Astrocyte (in vitro differentiated cells and primary cell): ENCODE data around the gene ZNRF1. TPM values are rescaled to one million over a fixed set of nuclear protein-coding genes. Genes with fewer than 3 reads are reported as not detected.
A peak's percentile ranks its signal among the peaks of the same experiment; 100 is the strongest.

Source experiments
- DNase-seq: peaks from one replicate; pipeline ENCODE4 v3.0.0-alpha.2; 2010; ENCODE audit warnings: low read depth
- FAIRE-seq: peaks from 2 replicates; lab custom pipeline; 2011; peaks lifted over from hg19 to GRCh38; lab: Jason Lieb, UNC
- H2AFZ ChIP-seq: 2 replicates; pipeline ENCODE4 v1.6.0; 2012; ENCODE audit warnings: low read depth, low read length, inconsistent platforms
- H3K27ac ChIP-seq: 2 replicates; pipeline ENCODE4 v1.5.1; 2011; ENCODE audit warnings: low read depth, low read length, inconsistent platforms
- H3K27me3 ChIP-seq: 2 replicates; pipeline ENCODE4 v1.6.0; 2011; ENCODE audit warnings: low read length, inconsistent platforms; ENCODE audit not compliant: insufficient read depth
- H3K36me3 ChIP-seq: 2 replicates; pipeline ENCODE4 v1.5.1; 2011; ENCODE audit warnings: low read length, inconsistent platforms; ENCODE audit not compliant: insufficient read depth
- H3K4me1 ChIP-seq: 2 replicates; pipeline ENCODE4 v1.5.1; 2011; ENCODE audit warnings: low read length, inconsistent platforms; ENCODE audit not compliant: insufficient read depth
- H3K4me2 ChIP-seq: 2 replicates; pipeline ENCODE4 v1.6.0; 2012; ENCODE audit warnings: low read length, inconsistent platforms
- H3K4me3 ChIP-seq: 2 replicates; pipeline ENCODE4 v1.5.1; 2011; ENCODE audit warnings: low read depth, mild to moderate bottlenecking, low read length, inconsistent platforms; ENCODE audit not compliant: insufficient read depth
- H3K79me2 ChIP-seq: 2 replicates; pipeline ENCODE4 v1.6.0; 2012; ENCODE audit warnings: mild to moderate bottlenecking, low read length, inconsistent platforms; ENCODE audit not compliant: insufficient read depth
- H3K9ac ChIP-seq: 2 replicates; pipeline ENCODE4 v1.6.0; 2012; ENCODE audit warnings: mild to moderate bottlenecking, low read length, inconsistent platforms
- H3K9me3 ChIP-seq: 2 replicates; pipeline ENCODE4 v1.5.1; 2012; ENCODE audit warnings: low read depth, mild to moderate bottlenecking, low read length, inconsistent platforms; ENCODE audit not compliant: insufficient read depth
- H4K20me1 ChIP-seq: 2 replicates; pipeline ENCODE4 v1.6.0; 2012; ENCODE audit warnings: low read length, inconsistent platforms; ENCODE audit not compliant: insufficient read depth
- H3K27ac Mint-ChIP-seq: one replicate; pipeline ENCODE4 v1.8.0; 2021; ENCODE audit warnings: mild to moderate bottlenecking, mixed read lengths; ENCODE audit not compliant: unreplicated experiment
- H3K27me3 Mint-ChIP-seq: one replicate; pipeline ENCODE4 v1.8.0; 2021; ENCODE audit warnings: low read depth, mixed read lengths; ENCODE audit not compliant: unreplicated experiment
- H3K36me3 Mint-ChIP-seq: one replicate; pipeline ENCODE4 v1.8.0; 2021; ENCODE audit warnings: low read depth, mixed read lengths; ENCODE audit not compliant: unreplicated experiment
- H3K4me1 Mint-ChIP-seq: one replicate; pipeline ENCODE4 v1.8.0; 2021; ENCODE audit warnings: low read depth, mixed read lengths; ENCODE audit not compliant: unreplicated experiment
- H3K4me3 Mint-ChIP-seq: one replicate; pipeline ENCODE4 v1.8.0; 2021; ENCODE audit warnings: mild to moderate bottlenecking, moderate library complexity, mixed read lengths; ENCODE audit not compliant: unreplicated experiment
- H3K9me3 Mint-ChIP-seq: one replicate; pipeline ENCODE4 v1.8.0; 2021; ENCODE audit warnings: mild to moderate bottlenecking, mixed read lengths; ENCODE audit not compliant: unreplicated experiment
- EZH2 ChIP-seq: IDR thresholded peaks from 2 replicates; pipeline ENCODE4 v1.6.1; 2012; ENCODE audit warnings: mild to moderate bottlenecking, low read length, inconsistent platforms; ENCODE audit not compliant: insufficient read depth
- total RNA-seq: library from RNA; stranded (reverse); gene quantifications from 2 replicates; pipeline ENCODE4 v1.2.1, GENCODE V29; 2021
- TF ChIP-seq, protein P1 (sequence below): IDR thresholded peaks from 2 replicates; pipeline ENCODE4 v1.5.1; 2011; ENCODE audit warnings: low read depth, mild to moderate bottlenecking, inconsistent platforms, low read length, moderate library complexity; ENCODE audit not compliant: insufficient read depth

The ZNRF1 gene
- total RNA-seq, 1 donor from 2014 or later = 21.9 TPM

DNA sequence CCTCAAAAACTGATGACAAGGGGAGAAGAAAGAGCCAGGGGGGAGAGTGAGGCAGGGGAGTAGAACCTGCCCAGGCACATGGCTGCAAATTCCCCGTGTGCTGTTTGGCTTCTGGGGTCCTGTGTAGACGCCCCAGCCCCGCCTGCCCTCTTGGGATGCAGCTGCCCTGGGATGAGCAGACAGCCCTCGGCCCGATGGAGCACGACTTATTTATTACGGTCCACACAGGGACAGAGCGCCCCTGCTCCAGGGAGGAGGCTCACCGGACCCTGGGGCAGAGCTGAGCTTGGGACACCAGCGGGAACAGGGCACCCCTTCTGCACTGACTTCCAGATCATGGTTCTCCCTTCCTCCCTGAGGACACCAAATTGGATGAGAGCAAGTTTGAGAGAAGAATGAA lies 108.7 kb downstream of the ZNRF1 start:
- TF ChIP-seq EZH2 = no peak
- TF ChIP-seq, protein P1, sequence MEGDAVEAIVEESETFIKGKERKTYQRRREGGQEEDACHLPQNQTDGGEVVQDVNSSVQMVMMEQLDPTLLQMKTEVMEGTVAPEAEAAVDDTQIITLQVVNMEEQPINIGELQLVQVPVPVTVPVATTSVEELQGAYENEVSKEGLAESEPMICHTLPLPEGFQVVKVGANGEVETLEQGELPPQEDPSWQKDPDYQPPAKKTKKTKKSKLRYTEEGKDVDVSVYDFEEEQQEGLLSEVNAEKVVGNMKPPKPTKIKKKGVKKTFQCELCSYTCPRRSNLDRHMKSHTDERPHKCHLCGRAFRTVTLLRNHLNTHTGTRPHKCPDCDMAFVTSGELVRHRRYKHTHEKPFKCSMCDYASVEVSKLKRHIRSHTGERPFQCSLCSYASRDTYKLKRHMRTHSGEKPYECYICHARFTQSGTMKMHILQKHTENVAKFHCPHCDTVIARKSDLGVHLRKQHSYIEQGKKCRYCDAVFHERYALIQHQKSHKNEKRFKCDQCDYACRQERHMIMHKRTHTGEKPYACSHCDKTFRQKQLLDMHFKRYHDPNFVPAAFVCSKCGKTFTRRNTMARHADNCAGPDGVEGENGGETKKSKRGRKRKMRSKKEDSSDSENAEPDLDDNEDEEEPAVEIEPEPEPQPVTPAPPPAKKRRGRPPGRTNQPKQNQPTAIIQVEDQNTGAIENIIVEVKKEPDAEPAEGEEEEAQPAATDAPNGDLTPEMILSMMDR = no peak
- Mint-ChIP-seq H3K4me1 (peaks cover 21% of the 10 kb centered on the region), H3K27me3 (peaks cover 6% of the 10 kb centered on the region), H3K9me3 (peaks cover 1% of the 10 kb centered on the region), H3K27ac (no peak overlapping the region), H3K4me3 (no peak overlapping the region), H3K36me3 (peaks cover 17% of the 10 kb centered on the region)
- Histone ChIP-seq H4K20me1 (peaks cover 37% of the 10 kb centered on the region), H3K9me3 (no peaks in the 10 kb centered on the region), H3K9ac (no peak overlapping the region), H3K4me1 (peaks cover 30% of the 10 kb centered on the region), H3K27ac (no peak overlapping the region), H3K79me2 (peaks cover 9% of the 10 kb centered on the region), H2AFZ (no peak overlapping the region), H3K36me3 (no peaks in the 10 kb centered on the region), H3K27me3 (no peaks in the 10 kb centered on the region), H3K4me3 (no peak overlapping the region), H3K4me2 (no peak overlapping the region)
- no peak for FAIRE-seq
- no peak for DNase-seq

DNA sequence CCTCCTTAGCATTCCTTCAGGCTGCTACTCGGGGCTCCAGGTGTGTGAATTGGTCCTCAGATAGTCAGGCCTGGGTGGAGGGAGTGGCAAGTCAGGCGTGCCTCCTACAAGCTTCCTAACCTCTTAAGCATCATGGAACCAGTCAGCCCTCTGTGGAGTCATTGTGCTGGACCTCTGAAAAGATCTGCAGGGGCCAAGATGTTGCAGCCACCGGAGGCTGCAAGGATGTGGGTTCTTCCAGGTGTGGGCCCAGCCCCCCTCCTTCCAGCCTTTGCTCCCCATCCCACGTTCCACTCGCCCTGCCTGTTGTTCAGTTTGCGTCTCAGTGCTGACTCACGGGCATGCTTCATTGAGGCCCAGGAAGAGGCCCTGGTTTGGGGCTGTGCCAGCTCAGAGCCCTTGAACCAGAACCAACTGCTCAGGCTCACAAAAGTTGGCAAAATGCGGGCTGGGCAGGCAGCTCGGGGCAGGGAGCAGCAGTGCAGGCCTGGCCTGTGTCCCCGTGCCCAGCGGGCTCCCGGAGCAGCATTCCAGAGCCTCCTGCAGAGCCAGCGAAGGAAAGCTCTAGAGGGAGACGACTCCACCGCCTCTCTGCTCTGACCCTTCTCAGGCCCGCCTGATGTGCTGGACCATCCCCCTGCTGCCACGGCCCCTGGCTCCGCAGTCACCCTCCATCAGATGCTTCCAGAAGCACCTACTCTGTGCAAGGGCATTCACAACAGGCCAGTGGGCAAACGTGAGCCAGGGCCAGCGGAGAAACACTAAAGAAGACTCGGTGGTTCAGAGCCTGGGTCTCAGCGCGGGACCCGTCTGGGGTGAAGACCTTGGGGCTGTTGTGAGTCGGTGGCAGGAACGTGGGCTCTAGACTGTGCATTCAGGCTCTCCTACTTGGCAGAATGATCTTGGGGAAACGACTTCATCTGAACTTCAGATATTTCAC lies 110.2 kb downstream of the ZNRF1 start:
- TF ChIP-seq, protein P1 = no peak
- no peak for TF ChIP-seq EZH2
- peak overlapping the region; percentile 29 for H3K27ac ChIP-seq
- FAIRE-seq (peak; percentile 37), DNase-seq (peak; percentile 90)
- no peak overlapping the region for H3K27ac Mint-ChIP-seq
- peaks cover 3% of the 10 kb centered on the region for H3K79me2 ChIP-seq
- H3K36me3 ChIP-seq = no peaks in the 10 kb centered on the region
- H3K27me3 Mint-ChIP-seq = peaks cover 11% of the 10 kb centered on the region
- H3K9me3 Mint-ChIP-seq = no peaks in the 10 kb centered on the region
- H4K20me1 ChIP-seq = peaks cover 25% of the 10 kb centered on the region
- no peak overlapping the region for H2AFZ ChIP-seq
- no peaks in the 10 kb centered on the region for H3K9me3 ChIP-seq
- peak overlapping the region; percentile 53 for H3K9ac ChIP-seq
- H3K4me1 ChIP-seq = peaks cover 30% of the 10 kb centered on the region
- H3K27me3 ChIP-seq = no peaks in the 10 kb centered on the region
- H3K4me3 Mint-ChIP-seq = peak overlapping the region; percentile 34
- peak overlapping the region; percentile 82 for H3K4me2 ChIP-seq
- H3K36me3 Mint-ChIP-seq = peaks cover 10% of the 10 kb centered on the region
- no peak overlapping the region for H3K4me3 ChIP-seq
- H3K4me1 Mint-ChIP-seq = peaks cover 21% of the 10 kb centered on the region
